ENCODE measurements around the gene SYPL2.

DNA sequence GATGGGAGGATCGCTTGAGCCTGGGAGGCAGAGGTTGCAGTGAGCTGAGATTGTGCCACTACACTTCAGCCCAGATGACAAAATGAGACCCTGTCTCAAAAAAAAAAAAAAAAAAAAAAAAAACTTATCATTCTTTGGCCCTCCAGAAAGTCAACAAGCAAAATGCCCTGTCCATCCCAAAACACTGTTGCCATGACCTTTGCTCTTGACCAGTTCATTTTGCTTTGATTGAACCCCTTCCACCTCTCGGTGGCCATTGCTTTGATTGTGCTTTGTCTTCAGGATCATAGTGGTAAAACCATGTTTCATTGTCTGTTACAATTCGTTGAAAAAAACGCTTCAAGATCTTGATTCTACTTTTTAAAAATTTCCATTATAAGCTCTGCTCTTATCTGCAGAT lies 8.5 kb upstream of the SYPL2 start:
- TF ChIP-seq POLR2A (IDR thresholded peaks at IDR 0.05; ENCODE audit: low read length) (no peak), GATA1 (IDR thresholded peaks at IDR 0.05; ENCODE audit: low read depth, low read length) (no peak)
